HG02678 (cell line): ENCODE data around the gene LRP1B.

ENCODE experiments used
- ATAC-seq: cut with Tn5 transposase; IDR thresholded peaks from one replicate; pipeline ENCODE4 v1.9.1; 2021; ENCODE audit warnings: mild to moderate bottlenecking, moderate library complexity; ENCODE audit not compliant: unreplicated experiment

The LRP1B gene

GRCh38 chr2:141796449-141796848 is 334.4 kb downstream of the LRP1B start:
- no peak for ATAC-seq

GRCh38 chr2:141791521-141791920 is 339.3 kb downstream of the LRP1B start:
- no peak for ATAC-seq

GRCh38 chr2:141782574-141782973 is 348.2 kb downstream of the LRP1B start:
- ATAC-seq = no peak

GRCh38 chr2:141778315-141778835 is 352.4 kb downstream of the LRP1B start:
- ATAC-seq = no peak

- no peak for ATAC-seq
Measured at GRCh38 chr2:141770530-141770929, 360.3 kb downstream of the LRP1B start.

GRCh38 chr2:141767691-141768090 is 363.1 kb downstream of the LRP1B start:
- no peak for ATAC-seq

GRCh38 chr2:141767051-141767450 is 363.8 kb downstream of the LRP1B start:
- ATAC-seq = no peak

GRCh38 chr2:141766225-141766624 is 364.6 kb downstream of the LRP1B start:
- no peak for ATAC-seq

GRCh38 chr2:141748616-141749015 is 382.2 kb downstream of the LRP1B start:
- no peak for ATAC-seq

GRCh38 chr2:141741652-141742051 is 389.2 kb downstream of the LRP1B start:
- ATAC-seq = no peak

GRCh38 chr2:141737492-141738255 is 393.1 kb downstream of the LRP1B start:
- ATAC-seq = no peak

- no peak for ATAC-seq
Measured at GRCh38 chr2:141736466-141736865, 394.4 kb downstream of the LRP1B start.

- no peak for ATAC-seq
Measured at GRCh38 chr2:141728886-141729285, 401.9 kb downstream of the LRP1B start.

- ATAC-seq = no peak
Measured at GRCh38 chr2:141728142-141728541, 402.7 kb downstream of the LRP1B start.

GRCh38 chr2:141724426-141724825 is 406.4 kb downstream of the LRP1B start:
- no peak for ATAC-seq

- ATAC-seq = no peak
Measured at GRCh38 chr2:141723814-141724213, 407.0 kb downstream of the LRP1B start.

GRCh38 chr2:141720476-141720875 is 410.3 kb downstream of the LRP1B start:
- no peak for ATAC-seq

GRCh38 chr2:141714496-141714895 is 416.3 kb downstream of the LRP1B start:
- no peak for ATAC-seq

GRCh38 chr2:141711627-141712026 is 419.2 kb downstream of the LRP1B start:
- no peak for ATAC-seq

GRCh38 chr2:141710589-141711239 is 420.1 kb downstream of the LRP1B start:
- no peak for ATAC-seq

- no peak for ATAC-seq
Measured at GRCh38 chr2:141709756-141710155, 421.1 kb downstream of the LRP1B start.

GRCh38 chr2:141707486-141707885 is 423.3 kb downstream of the LRP1B start:
- ATAC-seq = no peak
